ENCODE results near the gene PIGN.

Gene PIGN

GRCh38 chr18:62105376-62105775, 81.5 kb downstream of the PIGN start:
- DNase-seq: no peak

- DNase-seq: no peak
These were observed 84.6 kb downstream of the PIGN start for GRCh38 chr18:62102221-62102620.

- DNase-seq: no peak
These were observed 85.5 kb downstream of the PIGN start for GRCh38 chr18:62101321-62101721.

- DNase-seq: no peak
These were observed 87.9 kb downstream of the PIGN start for GRCh38 chr18:62098960-62099359.

- no peak for DNase-seq
These were observed 89.2 kb downstream of the PIGN start for GRCh38 chr18:62097698-62098097.

GRCh38 chr18:62091487-62092120, 95.3 kb downstream of the PIGN start:
- DNase-seq: no peak

- DNase-seq: no peak
These were observed 97.7 kb downstream of the PIGN start for GRCh38 chr18:62089174-62089573.

- no peak for DNase-seq
These were observed 98.7 kb downstream of the PIGN start for GRCh38 chr18:62088156-62088555.

- DNase-seq: peak; percentile 70
These were observed 101.1 kb downstream of the PIGN start for GRCh38 chr18:62085756-62086155.

- no peak for DNase-seq
These were observed 105.0 kb downstream of the PIGN start for GRCh38 chr18:62081761-62082294.

- no peak for DNase-seq
These were observed 105.6 kb downstream of the PIGN start for GRCh38 chr18:62081248-62081647.

GRCh38 chr18:62080172-62080900, 106.5 kb downstream of the PIGN start:
- DNase-seq: no peak

- DNase-seq: no peak
These were observed 113.2 kb downstream of the PIGN start for GRCh38 chr18:62073461-62074281.

- DNase-seq: no peak
These were observed 114.5 kb downstream of the PIGN start for GRCh38 chr18:62072370-62072769.

GRCh38 chr18:62071071-62071470, 115.8 kb downstream of the PIGN start:
- no peak for DNase-seq

GRCh38 chr18:62070302-62070701, 116.6 kb downstream of the PIGN start:
- DNase-seq: no peak

GRCh38 chr18:62069556-62069955, 117.3 kb downstream of the PIGN start:
- peak; percentile 27 for DNase-seq

- DNase-seq: no peak
These were observed 120.6 kb downstream of the PIGN start for GRCh38 chr18:62066102-62066818.

- DNase-seq: no peak
These were observed 122.5 kb downstream of the PIGN start for GRCh38 chr18:62064361-62064760.

- DNase-seq: no peak
These were observed 124.9 kb downstream of the PIGN start for GRCh38 chr18:62061821-62062478.

- no peak for DNase-seq
These were observed 126.0 kb downstream of the PIGN start for GRCh38 chr18:62060820-62061219.

- DNase-seq: no peak
These were observed 131.8 kb downstream of the PIGN start for GRCh38 chr18:62054929-62055498.

Measured in inflammatory macrophage treated with lipopolysaccharide for 4 hours (primary cell).